Measurements from ENCODE around the gene POLN.

DNA sequence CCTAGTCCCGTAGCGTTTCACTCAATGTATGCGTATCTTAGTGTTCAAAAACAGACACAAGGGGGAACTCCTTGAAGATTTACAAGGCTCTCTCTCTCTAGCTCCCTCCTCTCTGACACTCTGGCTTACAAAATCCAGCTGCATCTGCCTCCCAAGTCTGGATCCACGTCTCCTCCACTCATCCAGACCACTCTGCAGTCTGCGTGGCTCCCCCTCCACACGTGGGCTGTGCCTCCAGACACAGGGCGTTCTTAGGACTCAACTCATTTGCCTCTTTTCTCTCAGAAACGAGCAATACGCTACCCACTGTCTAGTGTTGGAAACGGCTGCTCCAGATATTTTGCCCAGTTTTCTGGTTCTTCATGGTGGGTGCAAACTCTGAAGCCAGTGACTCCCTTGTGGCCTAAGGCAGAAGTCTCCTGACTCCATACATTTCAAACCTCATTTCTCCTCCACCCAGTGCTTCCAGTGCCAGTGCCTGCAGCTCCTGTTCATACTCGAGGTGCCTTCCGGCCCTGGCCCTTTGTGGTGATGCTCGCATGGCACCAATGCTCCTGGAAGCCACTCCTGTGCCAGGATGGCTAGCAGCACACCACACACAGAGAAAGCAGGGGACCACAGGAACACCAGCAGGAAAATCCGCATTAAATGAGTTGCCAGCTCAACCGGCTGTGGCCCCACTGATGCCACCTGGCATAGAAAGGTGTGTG is 158.7 kb downstream of the POLN start:
- TF ChIP-seq ARNTL (CRISPR knock-in tag; IDR thresholded peaks at IDR 0.05; ENCODE audit: borderline replicate concordance, low read depth), result no peak
- TF ChIP-seq TOX (CRISPR knock-in tag; IDR thresholded peaks at IDR 0.05; ENCODE audit: borderline replicate concordance), result no peak
- TF ChIP-seq ZNF565 (CRISPR knock-in tag; conservative IDR thresholded peaks at IDR 0.05; ENCODE audit: low read depth), result no peak
- no peak for TF ChIP-seq GLIS3 (CRISPR knock-in tag; IDR thresholded peaks at IDR 0.05)
- TF ChIP-seq, protein P1, sequence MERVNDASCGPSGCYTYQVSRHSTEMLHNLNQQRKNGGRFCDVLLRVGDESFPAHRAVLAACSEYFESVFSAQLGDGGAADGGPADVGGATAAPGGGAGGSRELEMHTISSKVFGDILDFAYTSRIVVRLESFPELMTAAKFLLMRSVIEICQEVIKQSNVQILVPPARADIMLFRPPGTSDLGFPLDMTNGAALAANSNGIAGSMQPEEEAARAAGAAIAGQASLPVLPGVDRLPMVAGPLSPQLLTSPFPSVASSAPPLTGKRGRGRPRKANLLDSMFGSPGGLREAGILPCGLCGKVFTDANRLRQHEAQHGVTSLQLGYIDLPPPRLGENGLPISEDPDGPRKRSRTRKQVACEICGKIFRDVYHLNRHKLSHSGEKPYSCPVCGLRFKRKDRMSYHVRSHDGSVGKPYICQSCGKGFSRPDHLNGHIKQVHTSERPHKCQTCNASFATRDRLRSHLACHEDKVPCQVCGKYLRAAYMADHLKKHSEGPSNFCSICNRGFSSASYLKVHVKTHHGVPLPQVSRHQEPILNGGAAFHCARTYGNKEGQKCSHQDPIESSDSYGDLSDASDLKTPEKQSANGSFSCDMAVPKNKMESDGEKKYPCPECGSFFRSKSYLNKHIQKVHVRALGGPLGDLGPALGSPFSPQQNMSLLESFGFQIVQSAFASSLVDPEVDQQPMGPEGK (CRISPR knock-in tag; IDR thresholded peaks at IDR 0.05; ENCODE audit: borderline replicate concordance), result no peak
- TF ChIP-seq, protein P2, sequence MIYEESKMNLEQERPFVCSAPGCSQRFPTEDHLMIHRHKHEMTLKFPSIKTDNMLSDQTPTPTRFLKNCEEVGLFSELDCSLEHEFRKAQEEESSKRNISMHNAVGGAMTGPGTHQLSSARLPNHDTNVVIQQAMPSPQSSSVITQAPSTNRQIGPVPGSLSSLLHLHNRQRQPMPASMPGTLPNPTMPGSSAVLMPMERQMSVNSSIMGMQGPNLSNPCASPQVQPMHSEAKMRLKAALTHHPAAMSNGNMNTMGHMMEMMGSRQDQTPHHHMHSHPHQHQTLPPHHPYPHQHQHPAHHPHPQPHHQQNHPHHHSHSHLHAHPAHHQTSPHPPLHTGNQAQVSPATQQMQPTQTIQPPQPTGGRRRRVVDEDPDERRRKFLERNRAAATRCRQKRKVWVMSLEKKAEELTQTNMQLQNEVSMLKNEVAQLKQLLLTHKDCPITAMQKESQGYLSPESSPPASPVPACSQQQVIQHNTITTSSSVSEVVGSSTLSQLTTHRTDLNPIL (CRISPR knock-in tag; IDR thresholded peaks at IDR 0.05; ENCODE audit: low read depth), result no peak
- no peak for TF ChIP-seq ZFP3 (CRISPR knock-in tag; IDR thresholded peaks at IDR 0.05)
- no peak for TF ChIP-seq OSR1 (CRISPR knock-in tag; IDR thresholded peaks at IDR 0.05)
- TF ChIP-seq ISL1 (CRISPR knock-in tag; IDR thresholded peaks at IDR 0.05), result no peak

Measured in SK-N-SH treated with all-trans-retinoic acid at 6 μM for 48 hours (cell line).